HL-60/S4 treated with phorbol 12-myristate 13-acetate at 8.2 ng/mL for 4 days and 3 days (cell line): ENCODE measurements around the gene PTPRE.

Experiments
- in situ Hi-C: fragments of 300-500 bp; cut with MboI; formaldehyde crosslinking; loops from 2 replicates; pipeline ENCODE4 v1.15.0; 2022; ENCODE audit warnings: low sequenced_read_pairs

The PTPRE gene

GRCh38 chr10:127945948-127946711, 39.2 kb downstream of the PTPRE start:
- in situ Hi-C loops, result no loop called here

- in situ Hi-C loops, result no loop called here
Measured at GRCh38 chr10:127947211-127947610, 40.3 kb downstream of the PTPRE start.

- in situ Hi-C loops, result no loop called here
Measured at GRCh38 chr10:127948791-127949190, 41.9 kb downstream of the PTPRE start.

GRCh38 chr10:127949831-127950230, 42.9 kb downstream of the PTPRE start:
- in situ Hi-C loops, result no loop called here

- in situ Hi-C loops, result no loop called here
Measured at GRCh38 chr10:127951861-127952574, 45.1 kb downstream of the PTPRE start.

- in situ Hi-C loops, result no loop called here
Measured at GRCh38 chr10:127952575-127952869, 45.6 kb downstream of the PTPRE start.

- in situ Hi-C loops, result no loop called here
Measured at GRCh38 chr10:127952918-127953317, 46.0 kb downstream of the PTPRE start.

GRCh38 chr10:127953876-127954275, 47.0 kb downstream of the PTPRE start:
- in situ Hi-C loops, result no loop called here

GRCh38 chr10:127959428-127959827, 52.5 kb downstream of the PTPRE start:
- in situ Hi-C loops, result no loop called here

GRCh38 chr10:127961071-127961470, 54.2 kb downstream of the PTPRE start:
- in situ Hi-C loops, result no loop called here

- in situ Hi-C loops, result no loop called here
Measured at GRCh38 chr10:127962205-127962604, 55.3 kb downstream of the PTPRE start.

- in situ Hi-C loops, result no loop called here
Measured at GRCh38 chr10:127963136-127963535, 56.2 kb downstream of the PTPRE start.

GRCh38 chr10:127964621-127965020, 57.7 kb downstream of the PTPRE start:
- in situ Hi-C loops, result no loop called here

GRCh38 chr10:127966875-127967274, 60.0 kb downstream of the PTPRE start:
- in situ Hi-C loops, result no loop called here

- in situ Hi-C loops, result no loop called here
Measured at GRCh38 chr10:127968027-127968441, 61.1 kb downstream of the PTPRE start.

GRCh38 chr10:127968659-127969058, 61.8 kb downstream of the PTPRE start:
- in situ Hi-C loops, result no loop called here

GRCh38 chr10:127971101-127971946, 64.4 kb downstream of the PTPRE start:
- in situ Hi-C loops, result no loop called here

- in situ Hi-C loops, result no loop called here
Measured at GRCh38 chr10:127971963-127972615, 65.2 kb downstream of the PTPRE start.

- in situ Hi-C loops, result no loop called here
Measured at GRCh38 chr10:127972751-127973357, 66.0 kb downstream of the PTPRE start.

GRCh38 chr10:127973791-127974311, 66.9 kb downstream of the PTPRE start:
- in situ Hi-C loops, result no loop called here
